Measurements from ENCODE around the gene PLBD2. TPM values are rescaled to one million over a fixed set of nuclear protein-coding genes. Genes with fewer than 3 reads are reported as not detected.

Gene PLBD2
- total RNA-seq, 1 experiment from 2014 or later = 4.1 TPM

- no peak overlapping the region for H3K27ac ChIP-seq
- peak overlapping the region; percentile 53 for H3K4me3 ChIP-seq
- H3K4me1 ChIP-seq = 0 out of 2 replicates have a peak, but pooled peaks cover 4% of the 10 kb centered on the region
- no peaks in the 10 kb centered on the region for H3K36me3 ChIP-seq
- no peaks in the 10 kb centered on the region for H3K27me3 ChIP-seq
- DNase-seq = peak in 1 of 2 experiments; percentile 13
- no peaks in the 10 kb centered on the region for H3K9me3 ChIP-seq (replicated peaks)
These were observed 64.7 kb downstream of the PLBD2 start for GRCh38 chr12:113422886-113423669.

- DNase-seq = no peak
- no peaks in the 10 kb centered on the region for H3K27me3 ChIP-seq
These were observed 66.1 kb downstream of the PLBD2 start for GRCh38 chr12:113424456-113424855.

GRCh38 chr12:113424915-113425823 is 66.8 kb downstream of the PLBD2 start:
- Histone ChIP-seq H3K4me1 (0 out of 2 replicates have a peak, but pooled peaks cover 4% of the 10 kb centered on the region), H3K9me3 (replicated peaks) (no peaks in the 10 kb centered on the region), H3K4me3 (no peak overlapping the region), H3K27ac (no peak overlapping the region), H3K36me3 (no peaks in the 10 kb centered on the region), H3K27me3 (no peaks in the 10 kb centered on the region)
- DNase-seq = peak; percentile 40 to 71

More at GRCh38 chr12:113424456-113424855, 66.1 kb downstream of the PLBD2 start:
- Histone ChIP-seq H3K4me1 (0 out of 2 replicates have a peak, but pooled peaks cover 4% of the 10 kb centered on the region), H3K36me3 (no peaks in the 10 kb centered on the region), H3K4me3 (no peak overlapping the region), H3K27ac (no peak overlapping the region), H3K9me3 (replicated peaks) (no peaks in the 10 kb centered on the region)

DNA sequence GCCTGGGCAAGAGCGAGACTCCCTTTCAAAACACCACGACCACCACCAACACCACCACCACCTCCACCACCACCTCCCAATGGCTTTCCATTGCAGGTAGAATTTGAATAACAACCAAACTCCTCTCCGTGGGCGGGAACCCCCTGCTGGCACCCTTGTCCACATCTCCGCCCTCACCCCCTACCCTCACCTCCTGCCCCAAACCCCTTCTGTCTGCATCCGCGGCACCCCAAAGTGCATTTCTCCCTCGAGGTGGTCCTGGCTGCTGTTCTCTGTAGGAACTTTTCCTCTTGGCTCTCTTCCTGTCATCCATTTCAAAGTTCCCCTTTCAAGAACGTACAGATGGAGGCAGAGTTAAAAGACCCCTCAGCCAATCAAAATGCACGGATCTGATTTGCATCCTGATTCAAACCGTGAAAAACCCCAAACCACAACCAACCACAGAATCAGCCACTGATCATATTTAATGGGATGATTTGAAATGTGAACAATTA is 67.6 kb downstream of the PLBD2 start:
- no peaks in the 10 kb centered on the region for H3K36me3 ChIP-seq
- H3K4me1 ChIP-seq = 0 out of 2 replicates have a peak, but pooled peaks cover 4% of the 10 kb centered on the region
- H3K4me3 ChIP-seq = no peak overlapping the region
- H3K27me3 ChIP-seq = no peaks in the 10 kb centered on the region
- no peaks in the 10 kb centered on the region for H3K9me3 ChIP-seq (replicated peaks)
- peak in 1 of 2 experiments; percentile 21 for DNase-seq
- H3K27ac ChIP-seq = no peak overlapping the region

GRCh38 chr12:113427882-113428281 is 69.5 kb downstream of the PLBD2 start:
- DNase-seq = no peak
- H3K36me3 ChIP-seq = no peaks in the 10 kb centered on the region
- H3K27me3 ChIP-seq = no peaks in the 10 kb centered on the region
- 0 out of 2 replicates have a peak, but pooled peaks cover 4% of the 10 kb centered on the region for H3K4me1 ChIP-seq
- no peak overlapping the region for H3K27ac ChIP-seq
- H3K4me3 ChIP-seq = no peak overlapping the region
- H3K9me3 ChIP-seq (replicated peaks) = no peaks in the 10 kb centered on the region

GRCh38 chr12:113428482-113428881 is 70.1 kb downstream of the PLBD2 start:
- Histone ChIP-seq H3K27ac (no peak overlapping the region), H3K36me3 (no peaks in the 10 kb centered on the region), H3K4me1 (no peaks in the 10 kb centered on the region), H3K9me3 (replicated peaks) (no peaks in the 10 kb centered on the region), H3K27me3 (no peaks in the 10 kb centered on the region), H3K4me3 (no peak overlapping the region)
- DNase-seq = no peak

GRCh38 chr12:113432986-113433385 is 74.6 kb downstream of the PLBD2 start:
- H3K9me3 ChIP-seq (replicated peaks) = no peaks in the 10 kb centered on the region
- no peak overlapping the region for H3K4me3 ChIP-seq
- H3K27ac ChIP-seq = no peak overlapping the region
- no peaks in the 10 kb centered on the region for H3K36me3 ChIP-seq
- H3K4me1 ChIP-seq = no peaks in the 10 kb centered on the region
- no peak for DNase-seq
- no peaks in the 10 kb centered on the region for H3K27me3 ChIP-seq

DNA sequence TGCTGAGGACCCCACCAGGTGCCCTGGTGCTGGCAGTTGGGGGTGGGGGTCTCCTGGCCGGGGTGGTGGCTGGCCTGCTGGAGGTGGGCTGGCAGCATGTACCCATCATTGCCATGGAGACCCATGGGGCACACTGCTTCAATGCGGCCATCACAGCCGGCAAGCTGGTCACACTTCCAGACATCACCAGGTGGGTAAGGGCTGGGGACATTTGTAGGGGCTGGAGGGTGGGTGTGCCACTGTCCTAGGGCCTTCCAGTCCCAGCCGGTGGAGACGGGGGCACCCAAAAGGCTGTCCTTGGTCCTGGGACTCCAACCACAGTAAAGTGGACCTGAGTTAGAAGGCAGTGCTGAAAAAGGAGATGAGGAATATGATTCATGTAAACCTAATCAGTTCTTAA is 77.0 kb downstream of the PLBD2 start:
- Histone ChIP-seq H3K36me3 (no peaks in the 10 kb centered on the region), H3K27me3 (no peaks in the 10 kb centered on the region), H3K9me3 (replicated peaks) (no peaks in the 10 kb centered on the region), H3K4me1 (no peaks in the 10 kb centered on the region), H3K4me3 (no peak overlapping the region), H3K27ac (no peak overlapping the region)
- DNase-seq = no peak

- DNase-seq = no peak
- Histone ChIP-seq H3K4me3 (no peak overlapping the region), H3K27me3 (0 out of 2 replicates have a peak, but pooled peaks cover 4% of the 10 kb centered on the region), H3K27ac (no peak overlapping the region), H3K9me3 (replicated peaks) (no peaks in the 10 kb centered on the region), H3K4me1 (no peaks in the 10 kb centered on the region), H3K36me3 (no peaks in the 10 kb centered on the region)
These were observed 78.2 kb downstream of the PLBD2 start for GRCh38 chr12:113436586-113436985.

GRCh38 chr12:113436993-113437728 is 78.8 kb downstream of the PLBD2 start:
- peaks cover 4% of the 10 kb centered on the region; the same call in 1 of the 2 replicates for H3K27me3 ChIP-seq
- no peak overlapping the region for H3K4me3 ChIP-seq
- H3K9me3 ChIP-seq (replicated peaks) = no peaks in the 10 kb centered on the region
- DNase-seq = no peak
- H3K4me1 ChIP-seq = no peaks in the 10 kb centered on the region
- H3K27ac ChIP-seq = no peak overlapping the region
- H3K36me3 ChIP-seq = no peaks in the 10 kb centered on the region

- Histone ChIP-seq H3K9me3 (replicated peaks) (no peaks in the 10 kb centered on the region), H3K27ac (no peak overlapping the region), H3K4me1 (no peaks in the 10 kb centered on the region), H3K27me3 (peaks cover 4% of the 10 kb centered on the region; the same call in 1 of the 2 replicates), H3K36me3 (no peaks in the 10 kb centered on the region), H3K4me3 (no peak overlapping the region)
- no peak for DNase-seq
These were observed 79.3 kb downstream of the PLBD2 start for GRCh38 chr12:113437729-113438100.

DNA sequence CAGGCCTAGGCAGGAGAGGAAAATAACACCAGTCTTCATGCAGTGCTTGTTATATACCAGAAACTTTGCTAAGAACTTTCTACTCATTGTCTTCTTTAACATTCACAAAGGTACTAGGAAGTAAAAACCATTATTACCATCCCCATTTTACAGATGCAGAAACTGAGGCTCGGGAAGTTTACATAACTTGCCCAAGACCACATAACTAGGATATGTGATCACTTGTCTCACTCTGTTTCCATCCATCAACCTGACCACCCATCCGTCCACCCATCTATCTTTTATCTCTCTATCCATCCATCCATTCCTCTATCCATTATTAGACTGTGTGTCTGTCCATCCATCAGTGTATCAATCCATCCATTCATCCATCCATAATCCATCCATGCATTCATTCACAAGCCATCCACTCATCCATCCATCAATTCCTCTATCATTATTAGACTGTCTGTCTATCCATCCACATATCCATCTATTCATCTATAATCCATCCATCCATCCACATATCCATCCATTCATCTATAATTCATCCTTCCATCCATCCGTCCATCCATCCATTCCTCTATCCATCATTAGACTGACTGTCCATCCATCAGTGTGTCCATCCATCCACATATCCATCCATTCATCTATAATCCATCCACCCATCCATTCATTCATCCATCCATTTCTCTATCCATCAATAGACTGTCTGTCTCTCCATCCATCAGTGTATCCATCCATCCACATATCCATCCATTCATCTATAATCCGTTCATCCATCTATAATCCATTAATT is 80.3 kb downstream of the PLBD2 start:
- no peak overlapping the region for H3K27ac ChIP-seq
- H3K36me3 ChIP-seq = no peaks in the 10 kb centered on the region
- no peak overlapping the region for H3K4me3 ChIP-seq
- no peaks in the 10 kb centered on the region for H3K9me3 ChIP-seq (replicated peaks)
- DNase-seq = no peak
- peaks cover 4% of the 10 kb centered on the region; the same call in 1 of the 2 replicates for H3K27me3 ChIP-seq
- no peaks in the 10 kb centered on the region for H3K4me1 ChIP-seq

DNA sequence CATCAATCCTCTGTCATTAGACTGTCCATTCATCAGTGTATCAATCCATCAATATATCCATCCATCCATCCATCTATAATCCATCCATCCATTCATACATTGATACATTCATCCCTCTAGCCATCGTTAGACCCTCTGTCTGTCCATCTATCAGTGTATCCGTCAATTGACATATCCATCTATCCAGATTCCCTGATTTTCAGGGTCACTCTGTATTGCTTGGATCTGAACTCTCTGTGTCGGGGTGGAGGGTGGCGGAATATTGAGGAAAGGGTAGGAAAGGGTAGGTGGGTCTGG is 80.9 kb downstream of the PLBD2 start:
- Histone ChIP-seq H3K36me3 (no peaks in the 10 kb centered on the region), H3K4me3 (no peak overlapping the region), H3K4me1 (no peaks in the 10 kb centered on the region), H3K9me3 (replicated peaks) (no peaks in the 10 kb centered on the region), H3K27ac (no peak overlapping the region), H3K27me3 (peaks cover 4% of the 10 kb centered on the region; the same call in 1 of the 2 replicates)
- no peak for DNase-seq

- peak; percentile 63 to 72 for DNase-seq
- no peak overlapping the region for H3K4me3 ChIP-seq
- peaks cover 4% of the 10 kb centered on the region; the same call in 1 of the 2 replicates for H3K27me3 ChIP-seq
- no peaks in the 10 kb centered on the region for H3K4me1 ChIP-seq
- H3K27ac ChIP-seq = no peak overlapping the region
- H3K36me3 ChIP-seq = no peaks in the 10 kb centered on the region
- no peaks in the 10 kb centered on the region for H3K9me3 ChIP-seq (replicated peaks)
These were observed 81.2 kb downstream of the PLBD2 start for GRCh38 chr12:113439606-113440030.

Data from SJCRH30 (cell line).